GM18858 (cell line): ENCODE results near the gene HTR1E.
"Not testable (repeated sequence)": the region's sequence is repeated elsewhere in the genome, so short reads cannot be mapped to it uniquely, and the experiment has no call there.

ENCODE experiments used
- ATAC-seq: cut with Tn5 transposase; IDR thresholded peaks from one replicate; pipeline ENCODE4 v1.9.1; 2021; ENCODE audit not compliant: unreplicated experiment

Gene HTR1E

DNA sequence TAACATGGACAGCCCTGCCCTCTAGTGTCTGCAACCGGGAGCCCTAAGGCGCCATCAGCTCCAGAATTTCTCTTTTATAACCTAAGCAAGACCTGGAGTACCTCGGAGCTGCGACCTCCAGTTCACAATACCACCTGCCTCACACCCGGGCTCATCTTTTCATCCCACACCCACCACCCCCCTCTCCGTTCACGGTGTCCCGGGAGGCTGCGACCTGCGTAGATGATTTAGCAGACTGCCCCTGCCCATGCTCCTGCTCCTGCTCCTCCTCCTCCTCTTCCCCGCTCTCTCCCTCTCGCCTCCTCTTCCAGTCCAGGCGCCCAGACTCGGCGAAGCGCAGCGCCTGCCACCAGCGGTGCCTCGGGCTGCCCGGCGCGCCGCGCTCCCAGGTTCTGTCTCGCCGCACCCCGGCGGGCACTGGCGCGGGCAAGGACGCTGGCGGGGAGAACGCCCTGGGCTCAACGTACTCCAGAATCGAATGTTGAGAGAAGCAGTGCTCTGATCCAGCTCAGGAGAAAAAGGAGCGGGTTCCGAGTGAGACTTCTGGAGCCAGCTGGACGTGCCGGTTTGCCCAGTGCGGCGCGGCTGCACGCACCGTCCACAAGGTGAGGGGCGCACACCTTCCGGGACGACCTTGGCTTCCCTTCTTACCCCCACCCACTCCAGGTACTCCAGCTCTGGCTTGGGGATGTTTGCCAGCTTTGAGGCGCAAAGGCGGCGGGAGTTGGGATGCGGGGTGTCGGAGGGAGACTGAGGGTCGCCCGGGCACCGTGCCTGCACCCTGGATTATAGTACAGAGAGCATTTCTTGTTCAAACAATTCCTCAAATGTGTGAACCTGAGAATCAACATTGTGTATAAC is at the start of gene HTR1E:
Gene HTR1E, plus strand, starts transcription at position 310 of the 861 bp plus-strand sequence. CDS start 77,807 bp downstream, outside the sequence.
- no peak for ATAC-seq

- no peak for ATAC-seq
Measured at GRCh38 chr6:86888301-86888700, 49.0 kb upstream of the HTR1E start.

- ATAC-seq, result not testable (repeated sequence)
Measured at GRCh38 chr6:86897265-86897664, 40.1 kb upstream of the HTR1E start.

- ATAC-seq, result no peak
Measured at GRCh38 chr6:86913795-86914194, 23.5 kb upstream of the HTR1E start.

DNA sequence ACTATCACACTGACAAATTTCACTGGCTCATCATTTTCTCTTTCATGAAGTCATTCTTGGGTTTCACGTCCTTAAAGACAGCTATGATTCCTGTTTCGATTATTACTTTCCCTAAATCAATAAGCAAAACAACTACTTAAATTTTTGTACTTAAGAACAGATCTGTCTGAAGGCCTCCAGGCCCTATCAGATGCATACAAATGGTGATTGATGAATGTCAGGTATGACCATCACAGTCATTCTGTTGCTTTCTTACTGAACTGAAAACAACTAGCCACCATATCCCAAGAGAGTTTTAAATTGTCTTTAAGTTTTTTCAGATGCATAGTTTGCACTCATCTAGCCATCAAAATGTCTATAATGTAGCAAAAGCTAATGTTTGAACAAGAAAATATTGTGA is 20.9 kb upstream of the HTR1E start:
- no peak for ATAC-seq

DNA sequence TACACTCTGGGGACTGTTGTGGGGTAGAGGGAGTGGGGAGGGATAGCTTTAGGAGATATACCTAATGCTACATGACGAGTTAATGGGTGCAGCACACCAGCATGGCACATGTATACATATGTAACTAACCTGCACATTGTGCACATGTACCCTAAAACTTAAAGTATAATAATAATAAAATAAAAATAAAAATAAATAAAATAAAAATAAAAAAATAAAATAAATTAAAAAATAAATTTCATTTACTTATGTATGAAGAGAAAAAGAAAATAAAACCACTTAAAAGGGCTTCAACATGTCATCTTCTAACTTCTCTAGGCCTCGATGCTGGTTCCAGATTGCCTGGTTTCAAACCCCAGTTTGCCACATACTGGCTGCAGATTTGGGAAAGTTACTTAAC is 10.2 kb upstream of the HTR1E start:
- ATAC-seq, result not testable (repeated sequence)

- not testable (repeated sequence) for ATAC-seq
Measured at GRCh38 chr6:86927859-86928258, 9.5 kb upstream of the HTR1E start.

DNA sequence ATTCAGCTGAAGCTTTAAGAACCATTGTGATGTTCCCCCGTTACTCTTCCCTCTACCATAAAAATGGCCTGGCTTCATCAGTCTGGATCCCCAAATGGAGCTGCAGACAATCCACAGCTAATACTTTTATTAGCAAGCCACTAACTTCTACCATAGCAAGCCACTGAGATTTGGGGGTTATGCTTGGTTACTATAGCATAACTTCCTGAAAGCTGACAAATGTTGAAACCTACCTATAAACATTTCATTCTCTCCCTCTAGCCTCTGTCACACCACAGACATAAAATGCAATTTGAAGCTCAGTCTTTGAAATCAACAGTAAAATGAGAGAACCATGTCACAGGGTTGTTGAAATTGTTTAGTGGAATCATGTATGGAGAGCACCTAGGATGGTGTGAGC is 3.0 kb upstream of the HTR1E start:
- peak; percentile 58 for ATAC-seq

DNA sequence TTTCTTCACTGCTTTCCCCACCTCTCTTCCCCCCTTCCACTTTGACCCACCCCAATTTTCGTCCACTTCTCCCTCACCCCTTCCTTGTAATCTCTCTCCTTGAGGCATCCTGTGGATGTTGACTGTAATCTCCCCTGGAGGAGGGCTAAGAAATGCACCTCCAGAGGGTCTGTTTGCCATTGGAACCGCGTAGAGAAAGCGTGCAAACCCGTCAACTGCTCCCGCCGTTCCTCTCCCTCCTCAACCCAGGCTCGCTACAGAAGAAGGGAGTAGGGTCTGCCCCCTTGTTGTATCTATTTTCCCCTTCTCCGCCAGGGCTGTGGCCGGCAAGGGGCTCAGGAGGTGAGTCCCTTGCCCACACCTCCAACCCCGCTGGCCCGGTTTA is 502 bp upstream of the HTR1E start:
- no peak for ATAC-seq

GRCh38 chr6:86938814-86939213 is 1.5 kb downstream of the HTR1E start:
- no peak for ATAC-seq

DNA sequence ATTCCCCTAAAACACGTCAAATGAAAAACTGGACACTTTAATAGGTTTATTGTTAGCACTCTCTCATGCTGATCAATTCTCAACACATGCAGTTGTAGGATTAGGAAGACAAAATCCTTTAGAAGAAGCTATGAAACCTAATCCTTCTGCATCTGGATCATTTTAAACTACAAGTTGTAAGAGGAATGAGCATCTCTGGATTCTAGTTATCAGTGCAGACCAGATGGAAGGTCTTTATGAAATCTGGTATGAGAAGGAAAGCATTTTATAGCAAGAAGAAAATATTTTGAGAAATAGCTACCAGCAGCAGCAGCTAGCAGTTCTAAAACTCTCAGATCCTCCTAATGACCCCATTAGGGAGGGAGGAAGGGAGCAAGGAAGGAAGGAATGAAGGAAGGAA is 4.1 kb downstream of the HTR1E start:
- ATAC-seq, result no peak

DNA sequence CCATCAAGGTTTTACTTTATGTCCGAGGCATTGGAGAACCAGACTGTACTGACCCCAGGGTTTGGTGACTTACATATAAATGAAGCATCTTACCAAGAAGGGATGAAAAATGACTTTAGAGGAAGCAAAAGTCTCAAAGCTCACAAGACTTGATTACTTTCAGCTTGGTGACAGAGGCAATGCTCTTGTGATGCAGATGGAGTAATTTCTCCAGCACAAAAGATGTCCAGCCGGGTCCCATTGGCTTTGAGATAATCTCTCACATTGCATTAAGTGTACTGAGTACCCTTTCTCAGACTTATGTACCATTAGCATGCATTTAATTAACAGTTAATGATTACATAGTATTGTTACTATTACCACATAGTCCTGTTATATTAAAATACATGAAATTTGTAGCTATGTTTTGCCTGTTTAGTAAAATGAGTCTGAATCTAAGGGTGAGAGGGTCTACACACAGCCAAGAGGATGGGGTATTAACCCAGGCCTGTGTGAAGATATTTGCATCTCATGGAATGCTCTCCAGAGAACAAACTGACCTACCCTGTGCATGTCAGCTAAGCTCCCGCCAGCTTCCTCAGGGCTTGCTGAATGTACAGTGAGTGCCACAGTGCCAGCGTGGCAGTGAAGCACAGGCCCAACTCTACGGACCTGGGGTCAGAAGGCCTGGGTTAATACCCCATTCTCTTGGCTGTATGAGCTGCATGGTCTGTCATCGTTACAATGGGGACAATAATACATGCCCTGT is 5.6 kb downstream of the HTR1E start:
- ATAC-seq, result no peak

GRCh38 chr6:86943819-86944407 is 6.6 kb downstream of the HTR1E start:
- no peak for ATAC-seq

DNA sequence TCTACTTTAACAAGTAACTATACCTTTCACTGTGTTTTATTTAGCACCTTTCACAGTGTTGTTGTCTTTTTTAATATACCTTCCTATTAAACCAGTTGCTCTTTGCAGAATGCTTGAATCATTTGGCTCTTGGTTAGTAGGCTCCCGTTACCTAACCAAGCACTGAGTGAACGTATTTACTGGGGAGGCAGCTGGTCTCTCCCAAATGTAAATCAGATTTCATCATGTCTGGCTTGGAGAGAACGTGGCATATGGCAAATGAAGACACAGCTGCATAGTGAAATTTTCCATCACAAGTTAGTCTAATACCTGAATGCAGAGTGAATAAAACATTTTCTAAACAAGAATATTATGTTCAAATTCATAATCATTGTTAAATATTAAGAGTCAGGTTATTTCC is 12.4 kb downstream of the HTR1E start:
- ATAC-seq, result no peak

DNA sequence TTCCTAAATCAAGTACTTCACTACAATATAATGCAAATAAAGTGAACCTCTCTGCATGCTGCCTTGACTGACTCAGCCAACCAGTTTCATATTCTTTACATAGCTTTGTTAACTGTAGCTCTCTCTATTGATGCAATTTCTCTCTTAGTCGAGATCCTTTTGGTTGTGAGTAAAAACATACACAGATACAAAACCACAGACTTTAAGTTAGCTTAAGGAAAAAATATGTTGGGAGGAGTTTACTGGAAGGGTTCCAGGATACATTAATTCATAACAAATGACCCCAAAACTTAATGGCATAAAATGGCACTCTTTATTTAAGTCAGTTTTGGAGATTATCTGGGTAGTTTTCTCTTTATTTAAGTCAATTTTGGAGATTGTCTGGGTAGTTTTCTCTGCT is 15.7 kb downstream of the HTR1E start:
- ATAC-seq, result no peak

DNA sequence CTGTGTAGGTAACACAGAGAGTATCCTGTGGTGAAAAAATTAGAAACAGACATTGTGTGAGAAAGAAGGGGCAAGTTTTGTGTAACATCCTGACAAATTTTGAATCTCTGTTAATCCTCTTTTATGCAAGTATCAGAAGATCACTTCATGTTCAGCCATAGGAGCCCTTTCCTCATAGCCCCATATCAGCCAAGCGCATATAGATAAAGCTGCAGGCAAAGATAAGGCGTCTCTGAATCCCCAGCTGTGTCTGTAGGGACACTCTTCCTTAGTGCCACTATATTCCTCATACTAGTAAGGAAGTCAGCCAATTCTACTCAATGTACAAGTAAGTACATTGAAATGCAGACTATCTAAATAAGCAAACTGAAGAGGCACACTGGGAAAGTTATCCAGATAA is 22.3 kb downstream of the HTR1E start:
- ATAC-seq, result no peak

DNA sequence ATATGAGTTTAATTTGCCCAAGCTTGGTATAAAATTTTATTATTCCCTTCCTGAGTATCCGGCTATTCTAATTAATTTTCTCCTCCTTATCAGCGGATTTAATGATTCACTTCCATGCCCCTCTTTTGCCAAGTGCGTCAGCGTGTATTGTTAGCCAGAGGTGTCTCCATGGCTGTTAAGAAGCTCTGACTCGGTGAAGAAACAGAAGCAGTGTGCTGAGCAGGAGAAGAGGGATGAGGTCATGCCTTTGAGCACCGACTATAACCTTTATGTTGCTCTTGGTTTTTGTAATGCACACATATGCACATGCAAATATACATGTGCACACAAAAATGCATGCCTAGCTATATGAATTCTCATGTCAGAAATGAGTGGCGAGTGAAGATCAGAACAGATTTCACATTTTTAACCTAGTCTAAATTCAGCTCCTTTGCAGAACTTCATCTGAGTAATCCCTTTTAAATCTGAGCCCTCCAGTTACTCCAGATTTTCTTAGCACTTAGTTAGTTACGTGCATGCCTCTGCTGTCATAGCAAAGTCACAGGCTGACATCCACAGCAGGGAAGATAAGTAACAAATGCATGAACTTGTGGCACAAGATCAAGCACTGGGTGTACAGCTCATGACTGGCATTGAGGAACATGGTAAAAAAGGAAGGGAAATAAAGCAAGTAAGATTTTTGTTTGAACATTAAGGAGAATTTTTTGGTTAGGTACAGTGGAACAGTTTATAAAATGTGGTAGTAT is 24.3 kb downstream of the HTR1E start:
- no peak for ATAC-seq

DNA sequence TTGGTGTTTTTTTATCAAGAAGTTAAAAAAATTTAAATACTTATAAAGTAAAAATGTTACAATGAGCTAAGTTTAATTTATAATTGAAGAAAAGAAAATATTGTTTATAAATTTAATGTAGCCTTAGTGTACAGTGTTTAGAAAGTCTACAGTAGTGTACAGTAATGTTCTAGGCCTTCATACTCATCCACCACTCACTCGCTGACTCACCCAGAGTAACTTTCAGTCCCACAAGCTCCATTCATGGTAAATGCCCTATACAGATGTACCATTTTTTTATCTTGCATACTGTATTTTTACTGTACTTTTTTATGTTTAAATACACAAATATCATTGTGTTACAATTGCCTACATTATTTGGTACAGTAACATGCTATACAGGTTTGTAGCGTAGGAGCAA is 26.0 kb downstream of the HTR1E start:
- no peak for ATAC-seq

DNA sequence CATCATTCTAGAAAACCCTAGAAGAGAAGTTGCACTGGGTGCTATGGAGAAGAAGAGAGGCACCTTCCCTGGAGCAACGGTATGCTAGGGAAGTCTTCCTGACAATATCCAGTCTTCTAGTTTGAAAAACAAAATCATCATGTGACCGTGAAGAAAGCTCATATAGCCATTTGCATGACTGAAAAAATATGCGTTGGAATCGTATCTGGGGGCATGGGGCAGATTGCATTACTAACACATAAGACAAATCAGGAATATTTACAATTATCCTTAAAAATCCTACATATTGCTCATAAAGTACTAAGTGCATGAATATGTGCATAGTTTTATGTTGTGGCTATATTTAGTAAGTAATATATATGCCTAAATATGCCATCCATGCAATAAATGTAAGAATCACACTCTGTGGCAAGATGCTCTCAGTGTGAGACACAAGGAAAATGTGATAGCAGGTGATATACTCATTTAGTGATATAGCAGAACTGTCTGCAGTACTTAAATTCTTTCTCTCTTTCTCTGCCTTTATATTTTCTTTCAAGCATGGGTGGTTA is 26.8 kb downstream of the HTR1E start:
- no peak for ATAC-seq

GRCh38 chr6:86966271-86966670 is 28.9 kb downstream of the HTR1E start:
- ATAC-seq, result no peak

DNA sequence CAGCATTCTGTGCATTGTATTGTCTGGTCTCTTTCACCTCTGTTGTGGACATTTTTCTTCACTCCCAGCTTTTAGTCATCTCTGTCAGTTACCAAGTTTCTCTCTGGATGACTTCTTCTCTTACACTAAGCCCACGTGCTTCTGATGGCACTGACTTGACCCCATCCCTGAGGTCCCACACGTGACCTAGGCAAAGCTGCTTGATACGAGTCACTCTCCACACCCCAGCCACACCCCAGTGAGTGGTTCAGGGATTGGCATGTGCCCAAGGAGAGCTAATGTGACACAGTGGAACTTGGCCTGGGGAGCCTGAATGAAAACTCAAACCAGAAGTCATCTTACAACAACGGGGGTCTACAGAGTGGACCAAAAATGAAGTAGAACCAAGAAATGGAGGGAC is 32.2 kb downstream of the HTR1E start:
- ATAC-seq, result no peak
